Left colon (tissue), 2 donors: ENCODE measurements around the gene SCAMP1. TPM values are rescaled to one million over a fixed set of nuclear protein-coding genes. Genes with fewer than 3 reads are reported as not detected.
"Not testable (repeated sequence)": the region's sequence is repeated elsewhere in the genome, so short reads cannot be mapped to it uniquely, and the experiment has no call there.

Source experiments
- ATAC-seq: fragments of 200-7000 bp; cut with Tn5 transposase; one replicate; pipeline ENCODE4 v1.9.1; 2020; ENCODE audit warnings: mild to moderate bottlenecking, moderate library complexity
- DNase-seq, 2 donors: peaks; one replicate each; pipeline ENCODE4 v3.0.0-alpha.2; 2020
- intact Hi-C, 2 donors: fragments of 100-400 bp; cut with DNase I in 1 of 2; cut with micrococcal nuclease in 1 of 2; formaldehyde crosslinking; loops; one replicate each; pipeline versions ENCODE4 v1.11.2 to v1.14.0; 2022; cut with DNase I, micrococcal nuclease
- total RNA-seq, 2 donors: library from RNA; stranded (reverse); fragmentation: NEBNext Ultra II Directional; extraction: Animal tissue kit (Norgen Biotek cat#: 25700); gene quantifications; one replicate each; pipeline ENCODE4 v1.2.1, GENCODE V29; 2021
- donor health status: DM: no; HTN: no; CAD: no.
- donor health status: DM: yes; HTN: yes; CAD: no.

The SCAMP1 gene
- total RNA-seq, 2 donors from 2014 or later = 33.2 to 38.5 TPM

DNA sequence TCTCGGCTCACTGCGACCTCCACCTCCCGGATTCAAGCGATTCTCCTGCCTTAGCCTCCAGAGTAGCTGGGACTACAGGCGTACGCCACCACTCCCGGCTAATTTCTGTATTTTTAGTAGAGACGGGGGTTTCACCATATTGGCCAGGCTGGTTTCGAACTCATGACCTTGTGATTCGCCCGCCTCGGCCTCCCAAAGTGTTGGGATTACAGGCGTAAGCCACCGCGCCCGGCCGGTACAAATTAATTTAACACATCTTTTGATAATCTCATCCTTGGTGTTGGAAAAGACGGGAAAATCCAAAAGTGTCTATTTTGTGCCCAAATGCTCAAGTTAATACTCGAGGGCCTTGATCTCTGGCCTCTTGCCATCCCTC is 974 bp upstream of the SCAMP1 start:
- ATAC-seq, DNase-seq: not testable (repeated sequence)
- intact Hi-C loops = loop anchor here in 1 of 2 donors (5.0 kb wide), 1 partner anchor 62 kb away; no protein-coding TSS in a partner anchor

- intact Hi-C loops = no loop called here
- ATAC-seq (no peak), DNase-seq (no peak)
These were observed 182 bp downstream of the SCAMP1 start for GRCh38 chr5:78360674-78360923.

GRCh38 chr5:78360924-78361630 is 660 bp downstream of the SCAMP1 start:
- ATAC-seq (peak; percentile 71), DNase-seq (peak; percentile 77 to 82)
- intact Hi-C loops = no loop called here

- no peak for DNase-seq
- intact Hi-C loops = no loop called here
- no peak for ATAC-seq
These were observed 1.2 kb downstream of the SCAMP1 start for GRCh38 chr5:78361631-78361993.

DNA sequence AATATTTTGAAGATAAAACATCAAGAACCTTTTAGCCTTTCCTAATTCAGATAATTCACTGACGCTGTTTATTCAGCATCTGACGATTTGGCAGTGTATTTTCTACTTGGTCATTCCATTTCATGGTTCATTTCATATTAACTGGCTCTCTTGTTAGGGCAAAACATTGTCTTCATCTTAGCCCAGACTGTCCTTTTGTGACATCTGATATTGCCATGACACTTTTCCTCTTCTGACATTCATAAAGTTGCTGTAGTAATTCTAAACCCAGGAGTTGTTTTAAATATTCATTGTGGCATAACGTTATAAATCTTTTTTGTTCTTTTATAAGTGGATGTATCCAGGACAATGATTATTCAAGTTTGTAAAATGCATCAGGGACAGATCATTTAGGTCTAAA is 1.8 kb downstream of the SCAMP1 start:
- no peak for DNase-seq
- ATAC-seq = no peak
- intact Hi-C loops = no loop called here

- no peak for DNase-seq
- intact Hi-C loops = no loop called here
- no peak for ATAC-seq
These were observed 3.6 kb downstream of the SCAMP1 start for GRCh38 chr5:78364005-78364404.

GRCh38 chr5:78367318-78367991 is 7.0 kb downstream of the SCAMP1 start:
- ATAC-seq = peak; percentile 23
- intact Hi-C loops = no loop called here
- no peak for DNase-seq

DNA sequence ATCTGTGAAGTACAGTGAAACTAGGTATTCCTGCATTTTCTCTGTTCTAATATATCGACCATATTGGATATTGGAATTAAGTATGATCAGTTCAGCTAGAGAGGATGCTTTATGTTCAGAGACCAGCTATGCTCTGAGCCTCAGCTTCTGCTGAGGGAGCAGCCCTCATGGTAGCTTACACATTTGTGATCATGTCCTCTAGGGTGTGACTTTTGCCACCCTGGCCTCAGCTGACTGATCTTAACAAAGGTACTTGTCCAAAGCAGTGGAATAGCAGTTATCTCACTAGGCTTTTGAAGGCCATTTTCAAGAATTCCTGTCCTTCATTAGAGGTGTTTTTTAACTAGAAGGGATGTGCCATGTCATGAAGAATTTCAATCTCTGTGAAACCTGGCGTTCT is 9.3 kb downstream of the SCAMP1 start:
- no peak for DNase-seq
- intact Hi-C loops = no loop called here
- no peak for ATAC-seq

DNA sequence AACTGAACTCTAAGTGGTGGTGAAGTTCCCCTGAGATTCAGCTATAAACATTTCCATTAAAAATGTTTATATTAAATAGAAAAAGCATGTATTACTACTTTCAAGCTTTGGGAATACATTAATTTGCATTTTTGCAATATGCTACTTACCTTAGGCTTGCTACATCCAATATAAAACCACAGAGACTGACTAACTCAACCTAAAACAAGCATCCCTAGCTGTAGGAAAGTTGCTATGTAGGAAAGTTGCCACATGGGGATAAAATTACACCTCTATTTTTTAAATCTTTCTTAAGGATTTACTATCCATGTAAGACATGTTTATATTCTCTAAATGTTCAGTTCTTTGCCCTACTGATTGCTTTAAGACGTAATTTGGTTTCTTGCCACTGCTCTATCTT is 12.8 kb downstream of the SCAMP1 start:
- no peak for DNase-seq
- intact Hi-C loops = no loop called here
- no peak for ATAC-seq

DNA sequence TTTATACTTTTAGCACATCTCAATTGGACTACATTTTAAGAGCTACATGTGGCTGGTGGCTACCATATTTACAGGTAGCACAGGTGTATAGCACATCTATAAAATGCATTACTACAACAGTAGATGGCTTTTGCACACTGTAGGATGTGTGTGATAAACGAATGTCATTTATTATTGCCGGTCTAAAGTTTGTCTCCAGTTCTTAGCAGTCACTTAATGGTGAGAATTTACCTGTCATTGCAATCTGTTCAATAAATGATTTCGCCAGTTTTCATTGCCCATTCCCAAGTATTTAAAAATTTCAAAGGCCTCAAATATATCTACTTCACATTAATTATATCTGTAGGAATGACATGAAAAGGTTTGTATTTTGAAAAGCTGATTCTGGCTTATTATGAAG is 15.9 kb downstream of the SCAMP1 start:
- intact Hi-C loops = no loop called here
- DNase-seq = no peak
- ATAC-seq = no peak

DNA sequence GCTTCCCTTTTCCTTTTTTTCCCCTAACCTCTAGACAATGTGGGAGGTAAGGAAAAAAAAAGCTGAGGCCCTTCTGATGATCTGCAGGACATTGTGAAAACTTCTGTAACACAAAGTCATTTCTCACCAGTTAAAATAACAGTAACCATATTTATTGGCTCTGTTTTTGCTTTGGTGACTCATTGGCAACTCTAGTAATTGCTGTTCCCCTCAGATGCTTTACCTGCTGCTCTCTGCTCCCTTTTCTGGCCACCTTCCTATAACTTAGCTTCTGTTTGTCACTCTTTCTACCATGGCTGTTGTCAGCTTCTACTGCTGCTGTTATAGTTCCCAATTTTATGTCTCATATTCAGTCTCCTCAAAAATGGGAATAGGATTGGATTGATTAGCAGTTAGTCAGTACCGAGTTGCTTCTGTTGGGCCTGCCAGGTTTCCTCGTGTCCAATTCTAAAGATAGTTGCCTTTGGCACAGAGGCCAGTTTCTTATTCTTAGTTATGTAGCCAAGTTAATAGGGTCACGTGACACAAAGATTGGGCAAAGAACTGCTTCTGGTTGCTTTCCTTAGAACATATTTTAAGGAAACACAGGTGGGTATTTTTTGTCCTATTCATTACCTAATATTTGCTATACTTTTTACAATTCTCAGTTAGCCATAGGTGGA is 16.8 kb downstream of the SCAMP1 start:
- DNase-seq = no peak
- ATAC-seq = no peak
- intact Hi-C loops = no loop called here

- DNase-seq (no peak), ATAC-seq (no peak)
- intact Hi-C loops = no loop called here
These were observed 17.3 kb downstream of the SCAMP1 start for GRCh38 chr5:78377718-78378105.

- ATAC-seq = no peak
- no peak for DNase-seq
- intact Hi-C loops = no loop called here
These were observed 27.2 kb downstream of the SCAMP1 start for GRCh38 chr5:78387468-78388153.

DNA sequence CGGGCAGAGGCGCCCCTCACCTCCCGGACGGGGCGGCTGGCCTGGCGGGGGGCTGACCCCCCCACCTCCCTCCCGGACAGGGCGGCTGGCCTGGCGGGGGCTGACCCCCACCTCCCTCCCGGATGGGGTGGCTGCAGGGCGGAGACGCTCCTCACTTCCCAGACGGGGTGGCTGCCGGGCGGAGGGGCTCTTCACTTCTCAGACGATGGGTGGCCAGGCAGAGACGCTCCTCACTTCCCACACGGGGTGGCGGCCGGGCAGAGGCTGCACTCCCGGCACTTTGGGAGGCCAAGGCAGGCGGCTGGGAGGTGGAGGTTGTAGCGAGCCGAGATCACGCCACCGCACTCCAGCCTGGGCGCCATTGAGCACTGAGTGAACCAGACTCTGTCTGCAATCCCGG is 30.9 kb downstream of the SCAMP1 start:
- ATAC-seq, DNase-seq, intact Hi-C loops: not testable (repeated sequence)

DNA sequence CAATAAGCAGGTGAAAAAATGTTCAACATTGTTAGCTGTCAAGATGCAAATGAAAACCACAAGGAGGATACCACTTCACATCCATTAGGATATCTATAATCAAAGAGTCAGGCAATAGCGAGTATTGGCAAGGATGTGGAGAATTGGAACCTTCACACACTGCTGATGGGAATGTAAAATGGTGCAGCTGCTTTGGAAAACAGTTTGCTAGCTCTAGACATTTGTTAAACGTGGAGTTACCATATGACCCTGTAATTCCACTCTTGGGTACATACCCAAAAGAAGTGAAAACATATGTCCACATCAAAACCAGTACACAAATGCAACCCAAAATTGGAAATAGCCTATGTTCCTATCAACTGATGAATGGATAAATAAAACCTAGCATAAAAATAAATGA is 37.4 kb downstream of the SCAMP1 start:
- no peak for ATAC-seq
- DNase-seq = no peak
- intact Hi-C loops = no loop called here

- intact Hi-C loops = no loop called here
- DNase-seq (no peak), ATAC-seq (no peak)
These were observed 38.7 kb downstream of the SCAMP1 start for GRCh38 chr5:78399116-78399515.

GRCh38 chr5:78404682-78405293 is 44.4 kb downstream of the SCAMP1 start:
- DNase-seq (no peak), ATAC-seq (no peak)
- intact Hi-C loops = no loop called here

DNA sequence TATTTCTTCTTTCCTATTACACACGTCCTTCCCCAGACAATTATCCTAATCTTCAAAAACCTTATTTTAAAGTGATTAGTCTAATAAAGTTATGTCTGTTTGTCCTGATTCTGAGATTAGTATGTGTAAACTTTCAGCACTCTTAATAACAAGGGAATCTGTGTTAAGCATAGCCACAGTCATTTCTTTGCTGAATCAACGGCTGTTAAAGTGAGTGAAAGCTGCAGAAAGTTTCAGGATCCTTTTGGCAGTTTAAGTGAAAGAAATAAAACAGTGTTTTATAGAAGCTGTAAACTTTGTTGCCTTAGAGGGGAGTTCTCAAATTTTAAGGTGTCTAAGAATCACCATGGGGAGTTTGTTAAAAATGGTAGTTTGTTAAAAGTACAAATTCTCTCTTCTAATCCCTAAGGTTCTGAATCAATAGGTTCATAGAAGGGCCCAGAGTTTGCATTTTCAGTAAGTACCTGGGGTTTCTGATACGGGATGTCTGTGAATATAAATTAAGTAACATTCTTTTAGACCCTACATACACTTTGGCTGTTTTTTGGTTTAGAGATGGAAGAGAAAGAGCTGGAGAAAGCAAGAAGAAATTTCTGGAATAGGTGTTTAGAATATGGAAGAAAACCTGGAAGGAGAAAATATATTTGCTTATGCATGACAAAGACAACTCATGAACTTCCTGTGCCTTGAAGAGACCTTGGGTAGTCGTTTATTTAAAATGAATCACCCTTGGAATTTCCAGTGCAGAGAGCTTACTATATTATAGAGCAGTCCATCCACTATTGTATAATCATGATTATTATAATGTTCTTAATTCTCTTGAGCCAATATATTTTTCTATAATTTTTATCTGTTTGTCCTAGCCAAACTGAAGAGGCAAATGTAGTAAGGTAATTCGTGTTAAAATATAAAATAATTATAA is 45.7 kb downstream of the SCAMP1 start:
- no peak for DNase-seq
- no peak for ATAC-seq
- intact Hi-C loops = no loop called here

DNA sequence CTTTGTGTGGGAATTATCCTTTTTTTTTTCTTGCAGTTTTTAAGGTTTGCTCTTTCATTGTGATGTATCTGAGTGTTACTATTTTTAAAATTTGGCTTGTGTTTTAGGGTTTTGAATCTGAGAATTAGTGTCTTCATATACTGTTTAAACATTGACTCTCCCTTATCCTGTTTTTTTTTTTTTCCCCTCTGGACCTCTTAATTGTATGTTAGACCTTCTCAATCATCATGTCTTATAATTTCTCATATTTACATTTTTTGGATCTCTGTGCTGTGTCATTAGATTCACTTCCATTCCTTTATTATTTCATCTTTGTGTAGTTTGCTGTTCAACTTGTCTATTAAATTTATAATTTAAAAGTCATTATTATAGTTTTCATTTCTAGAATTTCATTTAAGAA is 47.0 kb downstream of the SCAMP1 start:
- ATAC-seq (no peak), DNase-seq (no peak)
- intact Hi-C loops = no loop called here
